Vein endothelial cell (primary cell): Measurements from ENCODE around the gene ITIH6. TPM values are rescaled to one million over a fixed set of nuclear protein-coding genes. Genes with fewer than 3 reads are reported as not detected.

ENCODE experiments used
- small RNA-seq: library from RNA; depleted of rRNA; stranded (forward); fragments of <200 nt; gene quantifications from one replicate; pipeline ENCODE3, GENCODE V24; 2012
- total RNA-seq: library from RNA; depleted of rRNA; stranded (reverse); fragments of >200 nt; gene quantifications from 2 replicates; pipeline ENCODE4 v1.2.3, GENCODE V29; 2012

Gene ITIH6
- total RNA-seq, result not detected in 2 replicates

GRCh38 chrX:54798137-54798536, at the start of gene ITIH6:
Gene ITIH6 (minus strand): TSS chrX:54798255. CDS start chrX:54798210, 45 bp downstream.

GRCh38 chrX:54807524-54808108, 9.6 kb upstream of the ITIH6 start, which contains the start of gene MAGED2:
Gene MAGED2 (plus strand): TSS chrX:54807745. CDS start chrX:54809332, 1,587 bp downstream.

Small RNA genes lying within 50 kb of the gene (small RNA-seq; reads per million reads assigned to genes)
- gene AL049732.1 (not detected), gene SNORA11 (46.7 reads per million, percentile 98 among the genes with 10 or more reads in this experiment)

Other genes with a start within 250 kb of the ITIH6 start
- gene MAGED2, start 9.5 kb upstream of the ITIH6 start, total RNA-seq, result 289 and 365 TPM in 2 replicates
- 2.9 and 4.5 TPM in 2 replicates for gene TRO, start 122.6 kb upstream of the ITIH6 start, total RNA-seq
- gene PFKFB1, start 195.9 kb upstream of the ITIH6 start, total RNA-seq, result under 0.01 and 0.10 TPM in 2 replicates
- 14.3 and 18.3 TPM in 2 replicates for gene APEX2, start 202.1 kb upstream of the ITIH6 start, total RNA-seq
- gene ALAS2, start 232.7 kb upstream of the ITIH6 start, total RNA-seq, result not detected in 2 replicates